Left ventricle myocardium superior (tissue), 1 donor: ENCODE data around the gene LSR. TPM values are rescaled to one million over a fixed set of nuclear protein-coding genes. Genes with fewer than 3 reads are reported as not detected.
A peak's percentile ranks its signal among the peaks of the same experiment; 100 is the strongest.

Experiments used
- ATAC-seq: fragments of 200-7000 bp; cut with Tn5 transposase; one replicate; pipeline ENCODE4 v1.9.1; 2020; ENCODE audit warnings: mild to moderate bottlenecking, moderate library complexity
- DNase-seq: peaks from one replicate; pipeline ENCODE4 v3.0.0-alpha.2; 2020
- intact Hi-C: fragments of 100-400 bp; cut with micrococcal nuclease; formaldehyde crosslinking; loops from one replicate; pipeline ENCODE4 v1.11.0; 2022
- total RNA-seq: library from RNA; stranded (reverse); fragmentation: NEBNext Ultra II Directional; extraction: Animal tissue kit (Norgen Biotek cat#: 25700); gene quantifications from one replicate; pipeline ENCODE4 v1.2.1, GENCODE V29; 2021
- donor health status: DM: no; HTN: yes; CAD: no; lungs with severe emphysema.

The LSR gene
- total RNA-seq, 1 donor from 2014 or later: 6.1 TPM

DNA sequence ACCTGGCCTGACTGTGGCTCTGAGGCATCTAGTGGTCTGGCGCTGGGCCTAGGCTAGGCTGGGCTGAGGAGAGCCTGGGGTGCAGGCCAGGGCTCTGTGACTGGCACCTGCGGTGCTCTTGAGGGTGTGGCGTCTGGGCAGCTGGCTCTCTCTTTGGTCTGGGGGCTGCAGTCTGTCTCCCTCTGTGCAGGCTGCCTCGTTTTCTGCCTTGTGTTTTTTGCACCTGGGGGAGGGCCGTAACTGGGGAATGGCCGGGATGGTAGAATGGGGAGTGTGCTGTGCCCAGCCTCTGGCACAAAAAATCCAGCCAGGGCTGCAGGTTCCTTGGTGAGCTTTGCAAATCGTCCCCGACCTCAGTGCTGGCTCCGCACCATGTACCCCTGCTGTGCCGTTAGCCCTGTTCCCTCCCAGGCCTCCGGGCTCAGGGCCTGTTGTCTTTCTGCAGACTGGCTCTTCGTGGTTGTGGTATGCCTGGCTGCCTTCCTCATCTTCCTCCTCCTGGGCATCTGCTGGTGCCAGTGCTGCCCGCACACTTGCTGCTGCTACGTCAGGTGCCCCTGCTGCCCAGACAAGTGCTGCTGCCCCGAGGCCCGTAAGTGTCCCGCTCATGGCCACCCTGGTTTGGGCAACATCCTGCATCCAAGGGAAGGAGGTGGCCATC lies 13.4 kb downstream of the LSR start:
- peak; percentile 28 for ATAC-seq
- intact Hi-C loops: no loop called here

DNA sequence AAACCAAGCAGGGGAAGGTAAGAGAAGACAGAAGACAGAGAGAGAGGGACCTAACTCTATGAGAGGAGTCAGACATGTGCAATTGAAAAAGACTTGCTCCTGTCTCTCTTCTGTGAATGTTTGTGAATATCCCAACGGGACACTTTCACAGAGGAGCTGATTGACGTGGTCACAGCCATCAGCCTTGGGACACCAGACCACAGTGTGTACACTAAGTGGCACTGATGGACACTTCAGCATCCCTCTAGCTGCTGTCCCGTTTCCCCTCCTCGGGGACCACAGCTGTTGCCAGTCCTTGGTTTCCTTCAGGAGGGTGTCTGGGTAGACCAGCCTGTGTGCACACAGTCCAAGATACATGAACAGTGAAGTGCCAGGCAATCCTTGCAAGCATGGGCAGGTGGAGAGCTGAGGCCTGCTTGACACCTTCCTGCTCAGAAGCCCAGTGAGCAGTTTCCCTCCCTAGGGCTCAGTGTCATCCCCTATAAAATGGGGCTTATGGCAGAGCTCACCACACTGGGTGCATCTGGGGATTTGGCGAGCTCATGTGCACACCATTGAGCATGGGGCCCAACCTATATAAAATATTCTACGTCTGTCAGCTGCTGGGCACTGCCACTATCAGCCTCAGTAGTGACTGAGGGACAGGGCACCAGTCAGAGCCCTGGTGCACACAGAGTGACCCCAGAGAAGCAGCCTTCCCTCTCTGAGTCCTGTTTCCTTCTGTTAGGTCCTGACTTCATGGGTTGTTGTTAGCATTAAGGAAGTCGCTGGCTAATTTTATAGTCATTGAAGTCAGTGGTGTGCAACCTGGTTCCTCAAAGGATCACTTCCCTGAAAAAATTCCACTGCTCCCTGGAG lies 15.7 kb downstream of the LSR start:
- intact Hi-C loops: no loop called here
- no peak for ATAC-seq
- peak; percentile 14 for DNase-seq

More for the DNA sequence above, 13.4 kb downstream of the LSR start:
- peak; percentile 40 for DNase-seq

DNA sequence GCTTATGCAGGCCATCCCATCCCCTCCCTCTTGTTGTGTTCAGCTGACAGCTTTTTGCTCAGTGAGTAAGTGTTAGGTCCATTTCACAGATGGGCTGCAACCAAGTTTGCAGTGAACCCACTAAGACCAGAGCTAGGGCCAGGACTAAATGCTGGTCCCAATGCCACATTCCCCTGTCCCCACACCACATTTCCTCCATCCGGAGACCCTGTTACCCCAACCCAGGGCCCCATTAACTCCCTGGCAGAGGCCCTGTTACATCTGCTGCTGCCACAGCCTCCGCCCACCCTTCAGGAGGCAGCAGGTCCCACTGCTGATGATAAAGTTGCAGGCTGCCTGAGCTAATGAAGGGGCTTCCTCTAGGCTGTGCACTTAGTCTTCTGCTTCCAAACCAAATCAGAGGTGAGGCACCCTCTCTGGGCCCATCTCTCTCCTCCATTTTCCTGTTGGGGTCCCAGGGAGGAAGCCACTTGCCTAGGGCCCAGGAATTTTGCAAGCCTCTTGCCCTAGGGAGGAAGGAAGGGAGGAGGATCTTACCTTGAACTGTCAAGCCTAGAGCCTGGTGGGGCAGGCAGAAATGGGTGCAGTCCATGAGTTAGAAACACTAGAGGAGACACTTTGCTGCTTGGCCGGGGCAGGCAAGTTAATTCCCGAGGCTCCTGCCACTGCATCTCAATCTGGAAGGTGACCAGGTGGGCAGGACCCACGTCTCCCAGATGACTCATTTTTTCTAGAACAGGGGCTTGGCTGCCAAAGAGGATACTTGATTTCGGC lies 16.5 kb downstream of the LSR start:
- DNase-seq (peak; percentile 20), ATAC-seq (no peak)
- intact Hi-C loops: no loop called here

DNA sequence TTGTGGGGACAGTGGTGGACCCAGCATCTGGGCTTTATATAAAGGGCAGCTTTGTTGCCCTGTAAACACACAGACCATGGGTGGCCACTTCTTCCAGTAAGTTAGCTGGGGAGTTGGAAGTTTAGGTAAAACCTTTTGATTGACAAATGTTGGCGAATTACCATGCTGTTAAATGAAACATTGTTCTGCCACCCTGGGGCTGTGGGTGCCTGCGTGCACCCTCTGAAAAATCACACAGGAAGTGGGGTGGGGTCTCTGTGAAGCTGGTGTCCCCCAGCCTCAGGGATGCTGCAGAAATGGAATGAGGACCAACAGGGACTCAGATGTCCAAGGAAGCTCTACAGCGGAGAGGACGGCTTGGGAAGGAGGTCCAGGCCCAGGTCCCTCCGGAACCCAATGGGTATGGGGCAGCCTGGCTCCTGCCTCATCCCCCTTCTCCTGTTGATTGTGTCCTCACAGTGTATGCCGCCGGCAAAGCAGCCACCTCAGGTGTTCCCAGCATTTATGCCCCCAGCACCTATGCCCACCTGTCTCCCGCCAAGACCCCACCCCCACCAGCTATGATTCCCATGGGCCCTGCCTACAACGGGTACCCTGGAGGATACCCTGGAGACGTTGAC lies 17.2 kb downstream of the LSR start:
- intact Hi-C loops: no loop called here
- no peak for ATAC-seq
- DNase-seq: peak; percentile 39

DNA sequence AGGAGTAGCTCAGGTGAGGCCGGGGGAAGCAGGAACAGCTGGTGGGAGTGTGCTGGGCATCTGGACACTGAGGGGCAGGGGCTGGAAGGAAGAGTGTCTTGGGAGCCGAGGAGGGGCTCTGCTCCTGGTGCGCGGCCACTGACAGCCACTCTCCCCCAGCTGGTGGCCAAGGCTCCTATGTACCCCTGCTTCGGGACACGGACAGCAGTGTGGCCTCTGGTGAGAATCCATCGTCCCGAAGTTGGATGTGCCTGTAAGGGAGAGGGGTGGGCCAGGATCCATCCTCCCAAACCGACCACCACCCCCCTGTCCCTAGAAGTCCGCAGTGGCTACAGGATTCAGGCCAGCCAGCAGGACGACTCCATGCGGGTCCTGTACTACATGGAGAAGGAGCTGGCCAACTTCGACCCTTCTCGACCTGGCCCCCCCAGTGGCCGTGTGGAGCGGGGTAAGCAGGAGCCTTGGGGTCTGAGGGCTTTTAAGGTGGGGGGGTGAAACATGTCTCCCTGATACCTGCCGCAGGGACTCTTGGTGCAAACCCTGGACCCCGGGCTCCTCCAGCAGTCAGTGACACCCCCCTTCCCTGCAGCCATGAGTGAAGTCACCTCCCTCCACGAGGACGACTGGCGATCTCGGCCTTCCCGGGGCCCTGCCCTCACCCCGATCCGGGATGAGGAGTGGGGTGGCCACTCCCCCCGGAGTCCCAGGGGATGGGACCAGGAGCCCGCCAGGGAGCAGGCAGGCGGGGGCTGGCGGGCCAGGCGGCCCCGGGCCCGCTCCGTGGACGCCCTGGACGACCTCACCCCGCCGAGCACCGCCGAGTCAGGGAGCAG lies 17.9 kb downstream of the LSR start:
- peak; percentile 61 for DNase-seq
- intact Hi-C loops: no loop called here
- peak; percentile 15 for ATAC-seq

DNA sequence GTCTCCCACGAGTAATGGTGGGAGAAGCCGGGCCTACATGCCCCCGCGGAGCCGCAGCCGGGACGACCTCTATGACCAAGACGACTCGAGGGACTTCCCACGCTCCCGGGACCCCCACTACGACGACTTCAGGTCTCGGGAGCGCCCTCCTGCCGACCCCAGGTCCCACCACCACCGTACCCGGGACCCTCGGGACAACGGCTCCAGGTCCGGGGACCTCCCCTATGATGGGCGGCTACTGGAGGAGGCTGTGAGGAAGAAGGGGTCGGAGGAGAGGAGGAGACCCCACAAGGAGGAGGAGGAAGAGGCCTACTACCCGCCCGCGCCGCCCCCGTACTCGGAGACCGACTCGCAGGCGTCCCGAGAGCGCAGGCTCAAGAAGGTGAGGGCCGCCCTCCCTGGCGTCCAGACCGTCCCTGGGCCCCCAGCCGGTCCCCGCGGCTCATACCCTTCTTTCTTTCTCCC lies 18.6 kb downstream of the LSR start:
- ATAC-seq (peak; percentile 57), DNase-seq (peak; percentile 79)
- intact Hi-C loops: no loop called here

DNA sequence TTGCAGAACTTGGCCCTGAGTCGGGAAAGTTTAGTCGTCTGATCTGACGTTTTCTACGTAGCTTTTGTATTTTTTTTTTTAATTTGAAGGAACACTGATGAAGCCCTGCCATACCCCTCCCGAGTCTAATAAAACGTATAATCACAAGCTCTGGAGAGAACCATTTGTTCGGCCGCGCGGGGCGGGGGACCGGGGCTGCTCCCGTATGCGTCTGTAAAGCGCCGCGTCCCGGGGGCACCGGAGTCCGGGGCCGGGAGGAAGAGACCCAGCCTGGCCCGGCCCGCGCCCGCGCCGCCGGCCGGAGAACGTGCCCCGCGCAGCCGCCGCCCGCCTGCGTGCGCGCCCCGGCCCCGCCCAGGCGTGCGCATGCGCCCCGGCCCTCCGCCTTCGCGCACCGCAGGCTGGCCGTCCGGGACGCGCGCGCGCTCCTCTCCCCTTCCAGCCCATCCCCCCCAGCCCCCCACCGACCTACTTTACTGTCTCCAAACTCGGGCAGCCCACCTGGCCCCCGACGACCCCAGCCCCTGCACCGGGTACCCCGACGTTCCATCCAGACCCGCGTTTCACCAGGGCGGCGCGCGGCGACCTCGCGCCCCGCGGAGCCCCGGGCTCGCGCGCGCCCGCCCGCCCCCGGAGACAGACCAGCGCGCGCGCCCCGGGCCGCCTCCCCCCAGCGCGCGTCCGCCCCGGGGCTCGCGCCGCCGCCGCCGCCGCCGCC lies 19.2 kb downstream of the LSR start:
- intact Hi-C loops: no loop called here
- peak; percentile 91 for DNase-seq
- peak; percentile 76 for ATAC-seq

DNA sequence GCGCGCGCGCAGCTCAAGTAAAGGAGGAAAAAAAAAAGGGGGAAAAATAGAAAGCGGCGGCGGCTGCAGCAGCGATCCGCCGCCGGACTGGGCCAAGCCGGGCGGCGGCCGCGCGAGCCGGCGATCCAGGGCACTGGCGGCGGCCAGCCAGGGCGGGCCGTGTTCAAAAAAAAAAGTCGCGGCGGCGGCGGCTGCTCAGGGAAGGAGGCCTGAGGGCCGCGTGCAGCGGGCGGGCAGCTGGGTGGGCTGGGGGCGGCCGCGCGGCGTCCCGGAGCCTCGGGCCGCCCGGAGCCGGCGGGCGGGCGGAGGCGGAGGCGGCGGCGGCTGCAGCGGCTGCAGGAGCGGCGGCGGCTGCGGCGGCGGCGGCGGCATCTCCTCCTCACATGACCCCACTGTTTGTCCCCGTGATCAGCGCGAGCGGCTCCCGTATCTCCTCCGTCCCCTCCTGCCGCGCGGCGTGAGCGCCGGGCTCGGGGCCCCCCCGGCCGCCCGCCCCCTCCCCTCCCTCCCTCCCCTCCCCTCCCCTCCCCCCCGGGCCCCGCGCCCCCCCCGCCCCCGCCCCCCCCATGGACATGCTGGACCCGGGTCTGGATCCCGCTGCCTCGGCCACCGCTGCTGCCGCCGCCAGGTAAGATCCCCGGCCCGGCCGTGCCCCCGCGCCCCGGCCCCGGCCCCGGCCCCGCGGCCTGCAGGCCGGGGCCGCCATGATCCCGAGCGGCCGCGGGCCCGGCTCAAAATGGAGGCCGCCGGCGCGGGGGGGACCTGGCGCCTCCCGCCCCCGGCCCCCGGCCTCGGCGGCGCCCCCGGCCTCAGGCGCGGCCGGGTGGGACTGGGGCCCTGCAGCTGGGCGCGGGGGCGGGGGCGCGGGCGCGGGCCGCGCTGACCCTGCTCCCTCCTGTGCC lies 20.0 kb downstream of the LSR start, which contains the start of gene USF2:
USF2 (plus strand) TSS at position 427 of the 902 bp plus-strand sequence; CDS start at position 567, 140 bp downstream.
- peak; percentile 85 for DNase-seq
- peak; percentile 9 for ATAC-seq
- intact Hi-C loops: no loop called here

DNA sequence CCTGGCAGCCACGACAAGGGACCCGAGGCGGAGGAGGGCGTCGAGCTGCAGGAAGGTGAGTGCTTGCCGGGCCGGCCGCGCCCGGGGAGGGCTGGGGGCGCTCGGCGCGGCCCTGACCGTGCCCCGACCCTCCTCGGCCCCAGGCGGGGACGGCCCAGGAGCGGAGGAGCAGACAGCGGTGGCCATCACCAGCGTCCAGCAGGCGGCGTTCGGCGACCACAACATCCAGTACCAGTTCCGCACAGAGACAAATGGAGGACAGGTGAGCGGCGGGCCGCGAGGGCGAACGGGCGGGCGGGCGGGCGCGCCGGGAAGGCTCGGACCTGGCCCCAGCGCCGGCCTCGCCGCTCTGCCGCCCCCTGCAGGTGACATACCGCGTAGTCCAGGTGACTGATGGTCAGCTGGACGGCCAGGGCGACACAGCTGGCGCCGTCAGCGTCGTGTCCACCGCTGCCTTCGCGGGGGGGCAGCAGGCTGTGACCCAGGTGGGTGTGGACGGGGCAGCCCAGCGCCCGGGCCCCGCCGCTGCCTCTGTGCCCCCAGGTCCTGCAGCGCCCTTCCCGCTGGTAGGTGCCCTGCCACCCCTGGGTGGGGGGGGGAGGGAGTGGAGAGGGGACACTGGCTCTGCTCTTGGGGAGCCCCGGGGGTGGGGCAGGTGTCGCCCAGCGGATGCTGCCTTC lies 20.8 kb downstream of the LSR start:
- peak; percentile 55 for ATAC-seq
- DNase-seq: peak; percentile 91
- intact Hi-C loops: no loop called here

DNA sequence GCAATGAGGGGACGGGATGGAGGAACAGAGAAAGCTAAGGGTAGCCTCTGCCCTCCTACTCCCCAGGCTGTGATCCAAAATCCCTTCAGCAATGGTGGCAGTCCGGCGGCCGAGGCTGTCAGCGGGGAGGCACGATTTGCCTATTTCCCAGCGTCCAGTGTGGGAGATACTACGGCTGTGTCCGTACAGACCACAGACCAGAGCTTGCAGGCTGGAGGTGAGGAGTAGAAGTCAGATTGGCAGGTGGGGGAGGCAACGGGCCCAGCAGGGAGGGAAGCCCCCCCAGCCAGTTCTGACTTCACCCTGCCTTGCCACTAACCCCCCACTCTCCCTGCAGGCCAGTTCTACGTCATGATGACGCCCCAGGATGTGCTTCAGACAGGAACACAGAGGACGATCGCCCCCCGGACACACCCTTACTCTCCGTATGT lies 21.6 kb downstream of the LSR start:
- DNase-seq (no peak), ATAC-seq (no peak)
- intact Hi-C loops: no loop called here

DNA sequence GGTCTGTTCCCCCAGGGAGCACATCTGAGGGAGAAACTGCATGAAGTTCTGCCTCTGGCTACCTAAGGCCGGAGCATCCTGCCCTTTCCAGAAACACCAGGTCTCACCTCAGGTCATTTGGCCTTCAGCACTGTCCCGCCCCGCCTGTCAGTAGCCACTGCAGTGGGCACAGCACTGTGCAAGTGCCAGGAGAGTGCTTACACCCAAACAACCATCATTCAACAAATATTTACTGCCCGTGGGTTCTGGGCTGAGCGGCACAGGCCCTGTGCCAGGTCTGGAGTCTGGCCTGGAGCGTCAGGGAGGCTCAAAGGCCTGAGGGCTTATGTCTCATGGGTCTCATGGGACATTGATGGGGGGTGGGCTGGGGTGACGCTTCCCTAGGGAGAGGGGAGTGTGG lies 22.7 kb downstream of the LSR start:
- ATAC-seq (no peak), DNase-seq (no peak)
- intact Hi-C loops: no loop called here

DNA sequence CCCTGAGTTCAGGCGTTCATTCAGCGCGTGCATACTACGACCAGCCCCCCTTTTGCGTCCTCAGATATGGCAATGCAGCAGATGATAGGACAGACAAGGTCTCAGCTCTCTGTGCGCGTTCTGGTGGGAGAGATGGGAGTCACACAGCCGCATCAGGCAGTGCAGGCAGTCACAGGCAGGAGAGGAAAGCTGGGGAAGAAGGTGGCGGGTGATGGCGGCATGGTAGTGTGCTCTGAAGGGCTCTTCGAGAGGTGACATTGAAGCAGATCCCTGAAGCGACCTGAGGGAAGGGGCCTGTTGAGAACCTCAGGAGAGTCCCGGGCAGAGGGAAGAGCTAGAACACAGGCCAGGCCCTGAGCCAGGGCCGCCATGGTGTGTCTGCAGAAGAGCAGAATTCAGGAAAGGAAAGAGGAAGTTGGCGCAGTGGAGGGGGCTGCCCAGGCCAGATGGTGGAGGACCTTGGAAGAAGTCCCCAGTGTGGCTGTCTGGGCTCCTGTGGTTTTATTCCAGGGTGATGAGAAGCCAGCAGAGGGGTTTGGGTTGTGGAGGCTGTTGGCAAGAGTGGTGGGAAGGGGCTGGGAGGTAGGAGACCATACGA lies 23.4 kb downstream of the LSR start:
- ATAC-seq (no peak), DNase-seq (peak; percentile 63)
- intact Hi-C loops: no loop called here

DNA sequence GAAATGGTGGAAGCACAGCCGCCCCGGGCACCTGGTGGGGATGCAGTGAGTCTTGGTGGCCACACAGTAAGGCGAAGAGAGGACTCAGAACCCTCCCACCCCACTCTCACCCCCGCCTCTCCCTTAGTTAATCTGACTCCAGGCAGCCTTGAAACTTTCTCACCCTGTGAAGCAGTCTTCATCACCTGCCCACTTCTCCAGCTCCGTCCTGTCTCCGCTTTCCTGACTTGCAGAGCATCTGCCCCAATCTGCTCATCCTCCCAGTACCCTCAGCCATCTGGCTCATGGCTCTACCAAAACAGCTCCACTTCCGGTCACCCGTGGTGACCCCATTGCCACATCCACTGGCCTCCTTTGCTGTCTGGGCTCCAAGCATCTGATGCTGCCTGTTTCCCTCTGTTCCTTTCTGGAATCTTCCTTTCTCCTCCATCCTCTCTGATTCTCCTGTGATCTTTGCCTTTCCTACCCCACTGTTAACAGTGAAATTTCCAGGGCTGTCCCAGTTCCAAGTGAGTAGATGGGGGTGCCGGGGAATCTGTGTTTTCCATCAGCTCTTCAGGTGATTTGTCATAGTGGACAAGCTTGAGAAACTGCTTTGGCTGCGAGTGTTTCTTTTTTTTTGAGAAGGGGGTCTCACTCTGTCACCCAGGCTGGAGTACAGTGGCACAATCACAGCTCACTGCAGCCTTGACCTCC lies 24.3 kb downstream of the LSR start:
- no peak for DNase-seq
- intact Hi-C loops: no loop called here
- no peak for ATAC-seq

DNA sequence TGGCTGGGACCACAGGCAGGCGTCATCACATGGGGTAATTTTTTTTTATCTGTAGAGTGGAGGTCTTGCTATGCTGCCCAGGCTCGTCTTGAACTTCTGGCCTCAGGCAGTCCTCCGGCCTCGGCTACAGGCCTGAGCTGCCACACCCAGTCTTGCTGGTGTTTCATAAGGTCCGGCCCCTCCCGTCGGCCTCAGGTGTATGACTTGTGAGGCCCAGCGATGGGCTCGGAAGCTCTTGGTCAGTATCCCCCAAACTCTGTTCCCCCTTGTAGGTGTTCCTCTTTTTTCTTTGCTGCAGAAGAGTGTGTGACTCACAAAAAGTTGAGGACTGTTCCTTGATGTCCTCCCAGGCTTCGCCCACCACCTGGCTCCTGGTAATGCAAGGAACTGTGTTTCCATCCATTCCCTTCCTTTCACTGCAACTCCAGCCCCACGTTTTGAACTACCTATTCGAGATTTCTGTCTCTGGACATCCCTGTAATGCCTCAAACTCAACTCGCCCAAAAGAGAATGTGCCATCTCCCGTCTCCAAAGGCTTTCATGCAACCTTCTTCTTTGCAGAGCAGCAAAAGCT lies 25.0 kb downstream of the LSR start:
- DNase-seq (no peak), ATAC-seq (no peak)
- intact Hi-C loops: no loop called here

DNA sequence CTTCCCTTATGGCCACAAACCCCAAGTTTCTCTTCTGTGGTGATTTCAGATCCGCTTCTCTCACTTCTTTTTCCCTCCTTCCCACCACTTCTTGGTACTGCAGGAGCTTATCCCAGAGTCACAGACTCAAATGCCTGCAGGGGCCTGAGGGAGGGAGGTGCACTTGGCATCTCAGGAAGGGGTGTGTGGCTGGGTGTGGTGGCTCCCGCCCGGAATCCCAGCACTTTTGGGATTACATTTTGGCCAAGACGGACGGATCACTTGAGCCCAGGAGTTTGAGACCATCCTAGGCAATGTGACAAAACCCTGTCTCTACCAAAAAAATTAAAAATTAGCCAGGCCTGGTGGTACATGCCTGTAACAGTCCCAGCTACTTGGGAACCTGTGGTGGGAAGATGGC lies 25.5 kb downstream of the LSR start:
- DNase-seq (no peak), ATAC-seq (no peak)
- intact Hi-C loops: no loop called here
